ENCODE results near the gene A3GALT2.

DNA sequence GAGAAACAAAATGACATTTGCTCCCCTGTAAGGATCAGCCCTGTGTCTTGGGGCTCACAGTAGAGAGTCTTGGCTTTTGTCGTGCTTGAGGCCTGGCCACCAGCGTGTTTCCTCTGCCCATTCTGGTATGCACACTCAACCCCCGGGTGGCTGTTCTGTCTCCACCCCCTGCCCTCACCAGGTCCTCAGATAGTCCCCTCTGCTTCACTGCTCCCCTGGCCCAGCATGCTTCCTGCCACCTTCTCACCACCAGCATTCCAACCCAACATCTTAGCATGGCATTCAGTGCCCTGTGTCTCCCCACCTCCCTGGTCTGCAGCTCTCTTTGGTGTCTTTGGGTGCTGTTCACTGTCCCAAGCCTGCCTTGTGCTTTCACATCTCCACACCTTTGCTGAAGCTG is 48.4 kb downstream of the A3GALT2 start:
- TF ChIP-seq SMAD4 (CRISPR knock-in tag; IDR thresholded peaks at IDR 0.05): no peak
- TF ChIP-seq, protein P1, sequence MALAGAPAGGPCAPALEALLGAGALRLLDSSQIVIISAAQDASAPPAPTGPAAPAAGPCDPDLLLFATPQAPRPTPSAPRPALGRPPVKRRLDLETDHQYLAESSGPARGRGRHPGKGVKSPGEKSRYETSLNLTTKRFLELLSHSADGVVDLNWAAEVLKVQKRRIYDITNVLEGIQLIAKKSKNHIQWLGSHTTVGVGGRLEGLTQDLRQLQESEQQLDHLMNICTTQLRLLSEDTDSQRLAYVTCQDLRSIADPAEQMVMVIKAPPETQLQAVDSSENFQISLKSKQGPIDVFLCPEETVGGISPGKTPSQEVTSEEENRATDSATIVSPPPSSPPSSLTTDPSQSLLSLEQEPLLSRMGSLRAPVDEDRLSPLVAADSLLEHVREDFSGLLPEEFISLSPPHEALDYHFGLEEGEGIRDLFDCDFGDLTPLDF (CRISPR knock-in tag; IDR thresholded peaks at IDR 0.05): no peak

Data from WTC11 (cell line).